ENCODE results near the gene TRIM9.

TRIM9 gene

DNA sequence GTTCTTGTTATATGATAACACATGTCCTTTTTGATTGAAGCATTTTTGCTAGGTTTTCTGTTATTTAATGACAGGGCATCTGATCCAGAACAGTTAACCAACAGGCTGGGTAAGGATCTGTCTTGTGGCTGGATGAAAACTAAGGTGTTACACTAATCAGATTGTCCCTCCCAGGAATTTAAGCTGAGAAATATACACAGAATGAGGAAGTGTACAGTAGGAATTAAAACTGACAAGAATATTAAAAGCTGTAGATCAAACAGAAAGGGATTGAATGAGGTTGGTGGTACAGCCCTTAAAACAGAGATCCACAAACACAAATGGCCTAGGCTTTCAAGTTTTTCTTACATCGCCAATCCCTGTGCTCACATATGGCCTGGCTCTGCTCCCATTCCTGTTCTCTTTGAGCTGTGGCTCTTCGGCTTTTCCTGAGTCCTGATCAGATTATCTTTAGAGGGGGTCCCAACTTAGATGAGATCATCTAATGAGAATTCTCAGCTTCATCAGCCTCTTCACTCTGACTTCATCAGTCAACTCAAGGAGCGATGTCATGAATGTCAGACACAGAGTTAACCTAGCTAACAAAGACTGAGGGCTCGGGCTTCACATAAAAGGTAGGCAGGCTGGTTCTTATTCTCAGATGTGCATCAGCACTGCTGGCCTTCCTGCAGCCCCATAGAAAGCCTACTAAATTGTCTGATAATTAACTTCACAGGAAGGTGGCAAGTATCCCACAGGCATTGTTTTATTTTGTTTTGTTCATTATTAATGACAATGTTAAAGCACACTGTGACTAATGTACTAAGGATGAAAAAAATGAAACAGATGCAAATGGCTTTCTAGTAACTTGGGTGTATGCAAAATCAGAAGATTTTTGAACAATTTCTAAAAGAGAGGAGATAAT, 162.1 kb downstream of the TRIM9 start:
- no peak for DNase-seq

- DNase-seq: no peak
Observed at GRCh38 chr14:50932156-50932555, 162.7 kb downstream of the TRIM9 start.

- no peak for DNase-seq
Observed at GRCh38 chr14:50931559-50931958, 163.3 kb downstream of the TRIM9 start.

DNA sequence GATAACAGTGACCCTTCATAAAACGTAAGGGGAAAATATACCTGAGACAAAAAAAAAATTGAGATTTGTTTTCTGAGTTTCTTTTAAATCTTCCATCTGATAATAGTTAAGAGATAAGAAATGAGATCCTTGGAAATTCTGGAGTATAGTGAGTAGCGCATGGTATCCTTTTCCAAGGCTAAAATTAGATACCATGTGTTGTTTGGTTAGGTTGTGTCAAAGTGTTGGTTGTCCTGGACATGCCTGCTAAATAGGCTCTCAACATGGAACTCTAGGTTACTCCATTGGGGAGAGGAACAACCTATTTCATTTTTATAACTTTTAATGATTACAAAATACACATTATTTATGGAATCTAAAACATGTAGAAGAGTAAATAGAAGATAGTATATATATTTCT, 165.4 kb downstream of the TRIM9 start:
- no peak for DNase-seq

GRCh38 chr14:50928002-50928635, 166.8 kb downstream of the TRIM9 start:
- DNase-seq: no peak

- no peak for DNase-seq
Observed at GRCh38 chr14:50926851-50927386, 168.0 kb downstream of the TRIM9 start.

All from T-helper 2 cell (primary cell).